Activated CD4-positive, alpha-beta T cell treated with anti-CD3 and anti-CD28 coated beads for 24 hours (primary cell): ENCODE measurements around the gene CCDC141.
"Not testable (repeated sequence)": the region's sequence is repeated elsewhere in the genome, so short reads cannot be mapped to it uniquely, and the experiment has no call there.

ENCODE experiments used
- DNase-seq, 2 donors: peaks; one replicate each; pipeline ENCODE4 v3.0.0-alpha.2; 2020; ENCODE audit warnings: low read depth in 2 of 2

CCDC141 gene

GRCh38 chr2:179044500-179044899 is 5.4 kb downstream of the CCDC141 start:
- DNase-seq: no peak

GRCh38 chr2:179037807-179038206 is 12.1 kb downstream of the CCDC141 start:
- DNase-seq: no peak

GRCh38 chr2:179036353-179036905 is 13.5 kb downstream of the CCDC141 start:
- DNase-seq: no peak

GRCh38 chr2:179031731-179032408 is 18.1 kb downstream of the CCDC141 start:
- DNase-seq: no peak

- no peak for DNase-seq
These were observed 25.5 kb downstream of the CCDC141 start for GRCh38 chr2:179024445-179024844.

GRCh38 chr2:179022685-179023084 is 27.3 kb downstream of the CCDC141 start:
- no peak for DNase-seq

- no peak for DNase-seq
These were observed 28.7 kb downstream of the CCDC141 start for GRCh38 chr2:179021258-179021657.

- peak; percentile 4 to 48 for DNase-seq
These were observed 29.7 kb downstream of the CCDC141 start for GRCh38 chr2:179020156-179020750.

- DNase-seq: no peak
These were observed 30.7 kb downstream of the CCDC141 start for GRCh38 chr2:179019260-179019659.

- DNase-seq: no peak
These were observed 32.1 kb downstream of the CCDC141 start for GRCh38 chr2:179017773-179018357.

- not testable (repeated sequence) for DNase-seq
These were observed 35.7 kb downstream of the CCDC141 start for GRCh38 chr2:179014189-179014588.

GRCh38 chr2:179005976-179006375 is 44.0 kb downstream of the CCDC141 start:
- no peak for DNase-seq

- no peak for DNase-seq
These were observed 50.5 kb downstream of the CCDC141 start for GRCh38 chr2:178999476-178999875.

- DNase-seq: no peak
These were observed 51.4 kb downstream of the CCDC141 start for GRCh38 chr2:178998539-178998938.

- DNase-seq: no peak
These were observed 52.5 kb downstream of the CCDC141 start for GRCh38 chr2:178997477-178997876.

GRCh38 chr2:178997067-178997466 is 52.9 kb downstream of the CCDC141 start:
- DNase-seq: no peak

- no peak for DNase-seq
These were observed 55.7 kb downstream of the CCDC141 start for GRCh38 chr2:178994264-178994663.

- DNase-seq: no peak
These were observed 56.1 kb downstream of the CCDC141 start for GRCh38 chr2:178993788-178994187.

- not testable (repeated sequence) for DNase-seq
These were observed 57.2 kb downstream of the CCDC141 start for GRCh38 chr2:178992719-178993118.

- no peak for DNase-seq
These were observed 59.2 kb downstream of the CCDC141 start for GRCh38 chr2:178990533-178991241.

- DNase-seq: not testable (repeated sequence)
These were observed 60.5 kb downstream of the CCDC141 start for GRCh38 chr2:178989424-178989823.

GRCh38 chr2:178982652-178983051 is 67.3 kb downstream of the CCDC141 start:
- DNase-seq: not testable (repeated sequence)
